PC-9 (cell line): ENCODE results near the gene VWA3A.

ENCODE experiments used
- EZH2 ChIP-seq: fragments of 200-600 bp; sonication (generic); IDR thresholded peaks from 2 replicates; pipeline ENCODE4 v1.8.0; 2017; ENCODE audit warnings: antibody characterized with exemption, low read depth
- TF ChIP-seq, protein P1 (sequence below): fragments of 200-600 bp; sonication (generic); conservative IDR thresholded peaks from 2 replicates; pipeline ENCODE4 v1.6.1; 2017; ENCODE audit warnings: mixed run types, antibody characterized with exemption, mild to moderate bottlenecking, moderate library complexity

DNA sequence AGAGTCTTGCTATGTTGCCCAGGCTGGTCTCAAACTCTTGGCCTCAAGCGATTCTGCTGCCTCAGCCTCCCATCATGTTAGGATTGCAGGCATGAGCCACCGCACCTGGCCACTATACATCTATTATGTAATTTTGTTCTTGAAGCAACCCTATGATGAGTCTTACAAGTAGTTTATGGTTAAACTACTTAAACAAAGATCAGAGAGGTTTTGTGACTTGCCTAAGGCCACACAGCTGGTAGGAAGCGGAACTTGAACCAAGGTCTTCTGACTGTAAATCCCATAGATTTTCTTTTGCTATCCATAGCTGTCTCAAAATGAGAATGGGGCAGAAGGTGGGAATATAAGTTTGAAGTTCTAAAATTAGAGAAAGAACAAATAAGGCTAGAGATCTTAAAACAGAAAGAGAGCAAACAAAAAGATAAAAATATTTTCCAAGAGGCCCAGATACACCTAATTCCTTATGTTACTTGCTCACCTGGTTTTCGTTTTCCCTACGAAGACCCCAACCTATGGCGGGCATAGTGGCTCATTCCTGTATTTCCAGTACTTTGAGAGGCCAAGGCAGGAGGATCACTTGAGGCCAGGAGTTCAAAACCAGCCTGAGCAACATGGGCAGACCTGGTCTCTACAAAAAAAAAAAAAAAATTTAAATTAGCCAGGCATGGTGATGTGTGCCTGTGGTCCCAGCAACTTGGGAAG lies 32.4 kb downstream of the VWA3A start:
- TF ChIP-seq, protein P1, sequence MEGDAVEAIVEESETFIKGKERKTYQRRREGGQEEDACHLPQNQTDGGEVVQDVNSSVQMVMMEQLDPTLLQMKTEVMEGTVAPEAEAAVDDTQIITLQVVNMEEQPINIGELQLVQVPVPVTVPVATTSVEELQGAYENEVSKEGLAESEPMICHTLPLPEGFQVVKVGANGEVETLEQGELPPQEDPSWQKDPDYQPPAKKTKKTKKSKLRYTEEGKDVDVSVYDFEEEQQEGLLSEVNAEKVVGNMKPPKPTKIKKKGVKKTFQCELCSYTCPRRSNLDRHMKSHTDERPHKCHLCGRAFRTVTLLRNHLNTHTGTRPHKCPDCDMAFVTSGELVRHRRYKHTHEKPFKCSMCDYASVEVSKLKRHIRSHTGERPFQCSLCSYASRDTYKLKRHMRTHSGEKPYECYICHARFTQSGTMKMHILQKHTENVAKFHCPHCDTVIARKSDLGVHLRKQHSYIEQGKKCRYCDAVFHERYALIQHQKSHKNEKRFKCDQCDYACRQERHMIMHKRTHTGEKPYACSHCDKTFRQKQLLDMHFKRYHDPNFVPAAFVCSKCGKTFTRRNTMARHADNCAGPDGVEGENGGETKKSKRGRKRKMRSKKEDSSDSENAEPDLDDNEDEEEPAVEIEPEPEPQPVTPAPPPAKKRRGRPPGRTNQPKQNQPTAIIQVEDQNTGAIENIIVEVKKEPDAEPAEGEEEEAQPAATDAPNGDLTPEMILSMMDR = no peak
- TF ChIP-seq EZH2 = no peak
